GM21737 (cell line): ENCODE measurements around the gene MYL1.

Source experiments
- ATAC-seq: cut with Tn5 transposase; IDR thresholded peaks from one replicate; pipeline ENCODE4 v1.9.1; 2021; ENCODE audit warnings: mild to moderate bottlenecking, moderate library complexity; ENCODE audit not compliant: unreplicated experiment

Gene MYL1

GRCh38 chr2:210268281-210268680 lies 46.7 kb downstream of the MYL1 start:
- ATAC-seq, result no peak

- no peak for ATAC-seq
These were observed 47.3 kb downstream of the MYL1 start for GRCh38 chr2:210267698-210268097.

DNA sequence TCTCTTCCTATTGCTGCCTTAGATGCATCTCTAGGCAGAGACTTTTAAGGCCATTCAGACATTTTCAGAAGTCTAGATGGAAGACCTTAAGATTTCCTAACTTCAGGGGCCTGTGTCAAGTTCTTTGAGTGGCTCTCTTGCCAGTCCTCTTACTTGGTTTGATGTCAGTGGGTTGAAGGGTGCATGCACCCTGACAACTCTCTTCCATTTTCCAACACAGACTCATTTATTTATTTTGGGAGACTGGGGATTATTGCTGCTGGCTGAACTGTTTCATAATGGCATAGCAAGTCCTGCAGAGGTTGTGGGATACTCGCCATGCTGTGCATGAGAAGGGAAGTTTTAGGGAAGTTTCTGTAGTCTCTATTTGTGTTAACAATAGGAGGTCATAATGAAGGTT lies 50.7 kb downstream of the MYL1 start:
- ATAC-seq, result no peak

DNA sequence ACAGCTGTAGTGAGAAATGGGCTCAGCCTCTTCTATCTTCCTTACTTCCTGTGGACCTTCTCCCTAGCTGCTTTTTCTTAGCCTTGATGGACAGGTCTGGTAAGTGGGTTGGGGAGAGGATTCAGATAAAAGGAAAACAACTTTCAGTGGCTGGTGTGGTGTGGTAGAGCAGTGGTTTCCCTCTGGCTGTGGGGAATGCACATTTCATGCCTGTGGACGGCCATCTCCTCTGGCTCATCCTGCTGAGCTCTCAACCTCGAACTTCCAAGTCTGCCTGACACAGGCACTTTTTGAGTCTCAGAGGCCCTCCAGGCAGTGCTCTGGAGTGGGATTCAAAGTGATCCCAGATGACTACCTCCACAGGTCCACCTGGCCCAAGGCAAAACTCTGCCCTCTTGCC lies 51.1 kb downstream of the MYL1 start:
- ATAC-seq, result no peak

GRCh38 chr2:210262036-210262435 lies 52.9 kb downstream of the MYL1 start:
- no peak for ATAC-seq

- no peak for ATAC-seq
These were observed 55.3 kb downstream of the MYL1 start for GRCh38 chr2:210259687-210260086.

DNA sequence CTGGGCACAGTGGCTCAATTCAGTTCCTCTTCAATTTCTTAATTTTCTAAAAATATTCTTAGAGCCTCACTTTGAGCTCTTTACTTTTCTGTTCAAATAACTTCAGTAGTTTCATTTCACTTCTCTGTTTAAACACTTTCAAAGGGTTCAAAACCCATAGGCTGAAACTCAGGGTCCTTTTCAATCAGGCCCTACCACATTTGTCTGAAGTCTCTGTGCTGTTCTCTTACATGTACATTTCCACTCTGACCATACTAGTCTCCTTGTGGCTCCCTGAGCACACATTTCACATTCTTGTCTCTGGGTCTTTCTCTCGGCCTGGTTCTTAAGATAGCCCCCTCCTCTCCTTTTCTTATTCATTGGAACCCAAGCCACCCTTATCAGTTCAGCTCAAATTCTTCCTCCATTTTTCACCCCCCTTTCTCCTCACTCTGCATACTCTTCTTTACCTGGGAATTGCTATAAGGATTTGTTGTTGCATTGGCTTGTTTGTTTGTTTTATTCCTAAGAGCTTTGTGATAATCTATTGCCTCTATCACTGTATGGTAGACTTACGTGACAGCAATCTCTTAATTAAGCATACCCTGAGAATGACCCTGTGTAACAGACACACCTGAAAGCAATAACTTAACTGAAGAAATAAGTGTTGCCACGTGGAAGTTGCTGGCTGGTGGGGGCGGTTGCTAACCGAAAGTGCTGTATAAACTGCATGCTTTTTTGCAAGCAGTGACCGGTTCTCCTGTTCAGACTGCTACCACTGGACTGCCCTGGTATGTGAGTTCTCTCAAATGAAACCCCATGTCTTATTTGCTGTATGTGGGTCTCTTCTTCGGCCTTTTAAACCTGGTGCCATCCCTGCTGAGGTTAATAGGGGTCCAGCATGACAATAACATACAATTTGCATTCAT lies 62.0 kb downstream of the MYL1 start:
- ATAC-seq, result no peak

GRCh38 chr2:210250622-210251021 lies 64.4 kb downstream of the MYL1 start:
- no peak for ATAC-seq
